ENCODE measurements around the gene TRIM41. TPM values are rescaled to one million over a fixed set of nuclear protein-coding genes. Genes with fewer than 3 reads are reported as not detected.

TRIM41 gene
- polyA plus RNA-seq, 1 experiment = 15.2 TPM

DNA sequence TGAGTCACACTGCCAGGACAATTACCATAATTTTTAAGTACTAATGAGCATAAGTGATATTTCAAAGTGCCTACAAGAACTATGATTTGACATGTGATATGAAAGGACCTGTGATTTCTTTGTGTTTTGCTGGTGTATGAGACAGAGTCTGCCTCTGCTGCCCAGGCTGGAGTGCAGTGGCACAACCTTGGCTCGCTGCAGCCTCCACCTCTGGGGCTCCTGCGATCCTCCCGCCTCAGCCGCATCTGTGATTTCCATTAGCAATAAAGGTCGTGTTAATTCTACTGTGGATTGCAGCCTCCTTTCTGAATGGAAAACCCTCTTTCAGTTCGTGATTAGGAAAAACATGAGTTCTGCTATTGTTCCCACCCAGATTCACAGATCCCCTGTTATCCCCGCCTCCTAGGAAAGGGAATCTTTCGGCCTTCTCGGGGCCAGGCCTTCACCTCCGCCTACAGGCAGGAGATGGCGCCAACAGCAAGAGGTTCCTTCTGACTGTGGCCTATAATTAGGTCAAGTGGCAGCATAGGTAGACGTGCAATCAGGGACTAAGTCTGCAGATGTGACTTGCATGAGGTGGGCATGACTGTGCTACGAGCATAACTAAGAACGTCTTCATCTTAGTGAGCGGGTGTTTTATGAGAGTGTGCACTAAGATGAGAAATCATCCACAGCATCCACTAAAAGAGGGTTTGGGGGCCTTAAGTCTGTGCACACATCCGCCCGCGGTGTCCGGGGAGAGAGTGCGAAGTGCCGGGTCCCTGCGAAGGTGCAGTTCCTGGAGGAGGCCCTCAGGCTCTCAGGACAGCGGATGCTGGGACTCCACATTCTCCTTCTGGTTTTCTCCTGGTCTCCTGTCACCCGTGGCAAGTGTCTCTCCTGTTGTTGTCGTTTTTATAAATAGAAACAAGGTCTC, 41.2 kb upstream of the TRIM41 start:
- ChIA-PET POLR2A (no interaction called here), CTCF (interaction anchor here (0.9 to 1.5 kb wide), 2 partner anchors 9 to 14 kb away, joined by 3 read pairs; no protein-coding TSS in a partner anchor)
- TF ChIP-seq, protein P1, sequence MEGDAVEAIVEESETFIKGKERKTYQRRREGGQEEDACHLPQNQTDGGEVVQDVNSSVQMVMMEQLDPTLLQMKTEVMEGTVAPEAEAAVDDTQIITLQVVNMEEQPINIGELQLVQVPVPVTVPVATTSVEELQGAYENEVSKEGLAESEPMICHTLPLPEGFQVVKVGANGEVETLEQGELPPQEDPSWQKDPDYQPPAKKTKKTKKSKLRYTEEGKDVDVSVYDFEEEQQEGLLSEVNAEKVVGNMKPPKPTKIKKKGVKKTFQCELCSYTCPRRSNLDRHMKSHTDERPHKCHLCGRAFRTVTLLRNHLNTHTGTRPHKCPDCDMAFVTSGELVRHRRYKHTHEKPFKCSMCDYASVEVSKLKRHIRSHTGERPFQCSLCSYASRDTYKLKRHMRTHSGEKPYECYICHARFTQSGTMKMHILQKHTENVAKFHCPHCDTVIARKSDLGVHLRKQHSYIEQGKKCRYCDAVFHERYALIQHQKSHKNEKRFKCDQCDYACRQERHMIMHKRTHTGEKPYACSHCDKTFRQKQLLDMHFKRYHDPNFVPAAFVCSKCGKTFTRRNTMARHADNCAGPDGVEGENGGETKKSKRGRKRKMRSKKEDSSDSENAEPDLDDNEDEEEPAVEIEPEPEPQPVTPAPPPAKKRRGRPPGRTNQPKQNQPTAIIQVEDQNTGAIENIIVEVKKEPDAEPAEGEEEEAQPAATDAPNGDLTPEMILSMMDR (IDR thresholded peaks at IDR 0.05; ENCODE audit: insufficient read depth, low read depth, low read length) = peak; percentile 83
- DNase-seq (ENCODE audit: low read depth) = no peak
- no peaks in the 10 kb centered on the region for H3K36me3 ChIP-seq (ENCODE audit: control insufficient read depth, insufficient read depth, low read length)
- H3K27me3 ChIP-seq (ENCODE audit: control insufficient read depth, insufficient read depth, low read length) = no peaks in the 10 kb centered on the region
- H3K4me3 ChIP-seq (ENCODE audit: low read depth, low read length) = no peak overlapping the region

DNA sequence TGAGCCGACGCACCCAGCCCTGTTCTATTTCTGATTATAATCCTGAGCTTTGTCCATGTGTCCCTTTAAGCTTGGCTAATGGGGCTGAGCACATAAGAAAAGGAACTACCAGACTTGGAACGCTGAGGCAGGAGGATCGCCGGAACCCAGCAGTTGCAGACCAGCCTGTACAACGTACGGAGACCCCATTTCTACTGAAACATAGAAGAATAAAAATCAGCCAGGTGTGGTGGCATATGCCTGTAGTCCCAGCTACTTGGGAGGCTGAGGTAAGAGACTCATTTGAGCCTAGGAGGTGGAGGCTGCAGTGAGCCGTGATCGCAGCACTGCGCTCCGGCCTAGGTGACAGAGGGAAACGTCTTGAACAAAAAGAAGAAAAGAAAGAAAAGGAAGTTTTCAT, 40.4 kb upstream of the TRIM41 start:
- CTCF ChIA-PET = no interaction called here
- Histone ChIP-seq H3K27me3 (ENCODE audit: control insufficient read depth, insufficient read depth, low read length) (no peaks in the 10 kb centered on the region), H3K36me3 (ENCODE audit: control insufficient read depth, insufficient read depth, low read length) (no peaks in the 10 kb centered on the region), H3K4me3 (ENCODE audit: low read depth, low read length) (no peak overlapping the region)
- no peak for DNase-seq (ENCODE audit: low read depth)
- TF ChIP-seq, protein P1 (IDR thresholded peaks at IDR 0.05; ENCODE audit: insufficient read depth, low read depth, low read length) = no peak
- POLR2A ChIA-PET = no interaction called here

- no peak for DNase-seq (ENCODE audit: low read depth)
- Histone ChIP-seq H3K27me3 (ENCODE audit: control insufficient read depth, insufficient read depth, low read length) (no peaks in the 10 kb centered on the region), H3K36me3 (ENCODE audit: control insufficient read depth, insufficient read depth, low read length) (no peaks in the 10 kb centered on the region), H3K4me3 (ENCODE audit: low read depth, low read length) (peak overlapping the region; percentile 10; the same call in 1 of the 2 replicates)
- ChIA-PET CTCF (interaction anchor here (0.8 to 2.4 kb wide), 14 partner anchors 9 to 400 kb away, joined by 3 to 11 read pairs (median 5); partner anchors contain the start of gene TRIM41), POLR2A (interaction anchor here (0.6 to 0.7 kb wide), 2 partner anchors 58 to 65 kb away, joined by 3 read pairs; no protein-coding TSS in a partner anchor)
- TF ChIP-seq, protein P1 (IDR thresholded peaks at IDR 0.05; ENCODE audit: insufficient read depth, low read depth, low read length) = no peak
Measured at GRCh38 chr5:181184845-181185216, 38.2 kb upstream of the TRIM41 start.

- TF ChIP-seq, protein P1 (IDR thresholded peaks at IDR 0.05; ENCODE audit: insufficient read depth, low read depth, low read length) = no peak
- Histone ChIP-seq H3K36me3 (ENCODE audit: control insufficient read depth, insufficient read depth, low read length) (no peaks in the 10 kb centered on the region), H3K27me3 (ENCODE audit: control insufficient read depth, insufficient read depth, low read length) (no peaks in the 10 kb centered on the region), H3K4me3 (ENCODE audit: low read depth, low read length) (no peak overlapping the region)
- ChIA-PET POLR2A (no interaction called here), CTCF (interaction anchor here (1.3 to 2.4 kb wide), 6 partner anchors 12 to 401 kb away, joined by 3 to 11 read pairs (median 6); partner anchors contain the start of gene TRIM41)
- DNase-seq (ENCODE audit: low read depth) = no peak
Measured at GRCh38 chr5:181185560-181185959, 37.5 kb upstream of the TRIM41 start.

DNA sequence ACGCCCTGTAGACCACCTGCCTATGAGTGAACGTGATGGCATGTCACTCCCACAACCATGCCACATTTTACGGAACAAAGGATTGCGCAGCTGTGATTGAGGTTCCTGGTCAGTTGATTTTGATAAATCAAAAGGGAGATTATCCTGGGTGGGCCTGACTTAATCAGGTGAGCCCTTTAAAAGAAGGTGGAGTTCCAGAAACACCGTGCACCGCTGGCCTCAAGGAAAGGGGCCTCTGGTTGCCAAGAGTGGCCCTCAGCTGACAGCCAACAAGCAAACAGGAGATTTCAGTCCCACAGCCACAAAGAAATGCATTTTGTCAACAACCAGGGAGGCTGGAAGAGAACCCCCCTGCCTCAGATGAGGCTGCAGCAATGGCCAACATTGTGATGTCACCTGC, 37.1 kb upstream of the TRIM41 start:
- H3K4me3 ChIP-seq (ENCODE audit: low read depth, low read length) = no peak overlapping the region
- no peaks in the 10 kb centered on the region for H3K27me3 ChIP-seq (ENCODE audit: control insufficient read depth, insufficient read depth, low read length)
- ChIA-PET POLR2A (no interaction called here), CTCF (no interaction called here)
- no peak for DNase-seq (ENCODE audit: low read depth)
- TF ChIP-seq, protein P1 (IDR thresholded peaks at IDR 0.05; ENCODE audit: insufficient read depth, low read depth, low read length) = no peak
- no peaks in the 10 kb centered on the region for H3K36me3 ChIP-seq (ENCODE audit: control insufficient read depth, insufficient read depth, low read length)
